AG08395 (cell line): ENCODE results near the gene PROX2.
A peak's percentile ranks its signal among the peaks of the same experiment; 100 is the strongest.

ENCODE experiments used
- DNase-seq: peaks from one replicate; pipeline ENCODE4 v3.0.0; 2012; ENCODE audit warnings: mixed read lengths, low spot score

The PROX2 gene

DNA sequence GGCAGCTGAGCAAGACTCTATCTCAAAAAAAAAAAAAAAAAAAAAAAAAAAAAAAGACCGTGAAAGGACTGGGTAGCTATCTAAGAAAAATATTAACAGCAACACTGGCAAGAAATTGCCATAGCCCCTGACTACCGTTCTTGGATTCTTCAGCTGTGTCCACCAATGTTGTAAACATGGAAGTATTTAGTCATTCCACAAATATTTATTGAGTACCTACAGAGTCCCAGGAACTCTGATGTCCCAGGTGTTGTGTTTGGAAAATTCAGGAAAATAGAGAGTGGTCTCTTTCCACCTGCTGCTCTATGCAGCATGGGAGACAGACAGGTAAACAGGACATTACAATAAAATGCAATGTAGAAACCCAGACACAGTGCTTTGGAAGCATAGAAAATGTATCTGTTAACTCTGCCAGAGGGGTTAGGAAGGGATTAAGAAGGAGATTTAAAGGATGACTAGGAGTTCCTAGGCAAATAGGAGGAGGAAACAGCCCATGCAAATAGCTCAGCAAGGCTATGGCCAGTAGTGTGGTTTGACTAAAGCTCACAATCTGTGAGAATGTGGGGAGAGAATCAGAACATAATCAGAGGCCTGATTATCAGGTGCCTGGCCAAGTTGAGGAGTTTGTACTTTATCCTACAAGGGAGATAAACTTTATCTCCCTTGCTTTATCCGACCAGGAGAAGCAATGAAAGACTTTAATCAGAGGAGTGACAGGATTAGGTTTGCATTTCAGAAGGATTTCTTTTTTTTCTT lies 3.7 kb upstream of the PROX2 start:
- no peak for DNase-seq

DNA sequence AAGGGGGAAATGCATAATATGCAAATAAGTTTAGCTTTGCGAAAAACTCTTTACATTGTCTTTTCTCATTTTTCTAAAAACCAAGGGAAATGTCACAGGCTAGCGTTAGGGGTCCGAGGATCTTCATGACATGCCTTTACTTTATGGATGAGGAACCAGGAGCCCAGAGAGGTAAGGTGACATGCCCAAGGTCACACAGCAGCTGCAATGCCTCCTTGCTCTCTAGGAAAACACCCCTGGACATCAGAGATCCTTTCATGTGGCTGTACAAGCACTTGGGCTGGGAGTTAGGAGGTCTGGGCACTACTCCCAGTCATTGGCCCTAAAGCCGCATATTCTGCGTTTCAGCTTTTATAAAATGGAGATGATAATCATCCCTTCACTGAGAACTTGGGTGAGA lies 741 bp downstream of the PROX2 start:
- no peak for DNase-seq

DNA sequence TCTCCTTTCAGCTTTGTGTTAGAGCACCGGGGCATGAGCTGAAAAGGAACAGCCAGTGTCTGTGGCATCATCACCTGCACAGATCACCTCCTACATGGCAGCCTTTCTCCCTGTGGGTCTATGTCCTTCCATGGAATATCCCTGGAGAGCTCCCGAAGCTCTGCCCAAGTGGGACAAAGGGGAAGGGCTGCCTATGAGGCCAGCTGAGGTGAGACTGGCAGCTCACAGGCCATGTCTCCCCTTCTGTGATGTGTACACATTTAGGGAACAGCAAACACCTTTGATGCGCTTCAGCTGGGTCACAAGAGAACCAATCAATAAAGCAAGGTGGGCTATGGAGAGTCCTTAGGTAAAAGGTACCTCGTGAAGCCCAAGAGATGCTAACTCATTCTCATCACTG lies 4.1 kb downstream of the PROX2 start:
- DNase-seq = no peak

DNA sequence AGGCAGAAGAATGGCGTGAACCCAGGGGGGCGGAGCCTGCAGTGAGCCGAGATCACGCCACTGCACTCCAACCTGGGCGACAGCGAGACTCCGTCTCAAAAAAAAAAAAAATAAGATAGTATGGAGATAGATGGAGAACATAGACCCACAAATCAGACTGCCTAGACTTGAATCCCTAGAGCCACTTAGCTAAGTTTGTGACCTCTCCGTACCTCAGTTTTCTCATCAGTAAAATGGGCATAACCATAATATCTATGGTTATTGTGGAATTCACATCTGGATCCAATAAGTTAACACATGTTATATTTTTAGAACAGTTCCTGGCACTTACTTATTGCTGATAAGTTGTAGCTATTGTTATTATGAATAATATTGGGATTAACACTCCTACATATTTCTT lies 7.2 kb downstream of the PROX2 start:
- DNase-seq = no peak

DNA sequence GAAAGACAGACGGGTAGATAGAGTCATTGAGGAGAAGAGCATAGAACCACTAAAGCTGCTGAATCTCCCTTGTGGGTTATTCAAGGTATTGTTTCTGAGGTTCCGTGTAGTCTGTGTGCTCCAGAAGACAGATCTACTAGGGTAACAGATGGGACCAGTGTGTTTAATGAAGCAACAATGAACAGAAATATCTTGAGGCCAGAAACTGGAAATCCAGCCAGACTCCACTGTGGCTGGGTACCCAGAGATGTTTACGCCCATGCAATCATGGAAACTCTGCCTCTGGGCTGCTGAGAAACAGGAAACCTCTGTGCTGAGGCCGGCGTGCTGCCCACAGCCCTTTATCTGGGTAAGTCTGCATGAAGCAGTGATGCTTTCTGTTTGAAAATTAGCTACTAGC lies 8.3 kb downstream of the PROX2 start:
- DNase-seq = peak; percentile 85

DNA sequence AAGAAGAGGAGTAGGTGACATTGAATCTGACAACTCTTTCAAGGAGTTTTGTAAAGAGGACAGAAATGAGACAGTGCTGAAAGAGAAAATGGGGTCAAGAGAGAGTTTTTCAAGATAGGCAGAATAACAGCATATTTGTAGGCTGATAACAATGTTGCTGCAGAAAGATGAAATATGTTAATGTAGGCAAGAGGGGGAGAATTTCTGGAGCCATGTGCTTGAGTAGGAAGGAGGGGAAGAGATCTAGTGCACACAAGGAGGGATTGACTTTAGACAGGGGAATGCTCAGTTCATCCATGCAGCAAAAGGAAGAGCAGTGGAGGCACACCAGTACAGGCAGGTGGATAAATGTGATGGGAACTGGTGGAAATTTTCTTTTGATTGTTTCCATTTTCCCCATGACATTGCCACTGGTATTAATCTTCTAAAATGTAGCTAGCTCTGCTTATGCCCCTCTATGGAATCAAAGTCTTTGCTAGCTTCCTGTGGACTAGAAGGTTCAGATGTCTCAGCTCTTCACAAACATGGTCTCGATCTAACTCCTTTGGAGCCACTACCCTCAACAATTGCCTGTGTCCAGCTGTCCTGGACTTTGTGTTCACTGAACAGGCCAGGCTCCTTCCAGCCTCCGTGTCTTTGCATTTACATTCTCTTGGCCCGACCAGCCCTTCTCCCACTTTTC lies 9.1 kb downstream of the PROX2 start:
- DNase-seq = no peak

DNA sequence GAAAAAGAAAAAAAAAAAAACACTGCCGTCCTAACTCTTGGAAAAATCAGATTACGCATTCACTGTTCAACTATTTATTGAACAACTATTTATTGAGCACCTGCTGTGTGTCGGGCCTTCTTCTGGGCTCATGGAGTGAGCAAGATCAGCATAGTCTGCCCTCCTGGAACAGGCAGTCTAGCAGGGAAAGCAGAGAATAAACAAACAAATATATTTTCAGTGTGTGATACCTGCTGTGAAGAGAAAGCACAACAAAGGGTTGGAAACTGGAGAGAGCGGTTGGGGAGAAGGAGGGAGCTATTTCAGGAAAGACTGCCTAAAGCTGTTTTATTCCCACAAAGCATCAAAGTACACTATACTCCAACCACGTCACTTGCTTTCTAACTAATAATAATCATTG lies 10.8 kb downstream of the PROX2 start:
- DNase-seq = no peak

DNA sequence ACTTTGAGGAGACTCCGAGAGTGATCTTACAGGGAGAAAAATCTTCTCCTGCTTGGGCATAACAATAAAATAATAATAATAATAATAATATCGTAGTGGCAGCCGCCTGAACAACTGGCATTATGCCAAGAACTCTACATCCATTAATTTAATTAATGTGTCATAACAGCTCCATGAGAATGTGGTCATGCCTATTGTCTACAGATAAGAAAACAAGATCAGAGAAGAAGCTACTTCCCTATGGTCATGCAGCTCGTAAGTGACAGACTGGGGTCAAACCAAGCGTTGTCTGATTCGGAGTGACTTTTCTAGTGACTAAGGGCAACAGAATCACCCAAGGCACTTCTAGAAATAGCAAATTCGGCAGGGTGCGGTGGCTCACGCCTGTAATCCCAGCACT lies 11.7 kb downstream of the PROX2 start:
- DNase-seq = no peak

DNA sequence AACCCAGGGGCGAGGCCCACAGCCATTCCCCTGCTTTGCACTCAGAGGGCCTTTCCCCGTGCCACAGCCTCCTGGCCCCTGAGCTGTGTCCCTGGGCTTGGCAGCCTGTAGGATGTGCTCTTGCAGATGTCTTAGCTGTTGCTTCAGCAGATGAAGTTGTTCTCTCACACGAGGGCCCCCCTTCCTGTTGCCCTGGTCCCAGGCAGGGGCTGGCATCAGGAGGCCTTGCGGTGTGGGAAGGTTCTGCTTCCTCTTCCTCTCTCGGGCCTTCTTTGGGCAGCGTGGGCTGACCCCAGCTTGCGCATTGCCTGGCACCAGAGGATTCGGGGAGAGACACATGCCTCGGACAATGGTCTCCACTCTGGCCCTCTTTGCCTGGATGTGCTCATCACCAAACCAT lies 12.7 kb downstream of the PROX2 start:
- DNase-seq = no peak

DNA sequence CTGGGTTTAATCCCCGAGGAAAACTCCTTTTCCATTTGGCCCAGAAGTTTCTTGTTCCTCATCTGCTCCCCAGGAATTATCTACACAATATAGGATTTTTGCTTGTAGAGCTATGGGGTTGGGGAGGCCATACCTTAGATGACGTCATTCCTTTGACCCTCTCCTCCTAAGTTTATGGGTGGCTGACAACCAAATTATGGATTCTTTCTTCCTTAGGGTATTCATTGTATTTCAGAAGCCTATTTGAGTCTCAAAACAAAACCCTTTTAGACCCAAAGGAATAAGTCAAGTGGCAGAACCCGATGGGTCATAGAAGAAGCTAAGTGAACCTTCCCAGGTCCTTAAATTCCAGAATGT lies 14.2 kb downstream of the PROX2 start:
- DNase-seq = no peak

DNA sequence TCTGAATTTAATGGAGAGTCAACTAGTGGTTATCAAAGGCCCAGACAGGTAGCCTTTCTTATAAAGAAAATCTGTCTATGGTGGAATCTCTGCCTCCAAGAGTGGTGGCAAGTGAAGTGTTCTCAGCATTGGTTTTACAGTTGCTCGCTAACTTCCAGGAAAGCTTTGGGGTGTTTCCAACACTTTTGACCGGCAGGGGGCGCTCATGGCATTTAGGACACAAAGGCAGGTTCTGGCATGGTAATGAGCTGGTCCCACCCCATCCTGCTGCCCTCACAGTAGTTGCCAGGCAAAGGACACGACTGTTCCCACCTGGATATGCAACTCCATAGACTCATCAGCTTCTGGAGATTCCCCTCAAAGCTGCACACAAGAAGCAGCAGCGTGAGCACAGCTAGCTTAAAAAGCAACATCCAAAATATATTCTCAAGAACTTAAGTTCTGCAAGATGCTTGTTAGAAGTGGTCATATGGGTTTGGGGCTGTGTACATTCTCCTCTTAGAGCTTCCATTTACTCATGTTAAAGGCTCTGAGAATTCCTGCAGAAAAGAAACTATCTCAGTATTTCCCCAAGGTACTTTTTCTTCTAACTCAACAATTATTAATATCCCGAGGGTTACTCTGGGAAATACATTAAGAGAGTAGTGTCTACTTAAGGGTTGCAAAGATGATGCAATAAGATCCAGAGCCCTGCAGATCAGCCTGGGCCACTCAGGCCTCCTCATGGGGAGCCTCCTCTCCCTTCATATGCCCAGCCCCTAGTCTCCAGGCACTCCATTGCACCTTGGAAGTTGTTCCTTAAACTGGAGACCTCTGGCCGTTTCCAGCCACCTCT lies 14.8 kb downstream of the PROX2 start:
- peak; percentile 84 for DNase-seq

DNA sequence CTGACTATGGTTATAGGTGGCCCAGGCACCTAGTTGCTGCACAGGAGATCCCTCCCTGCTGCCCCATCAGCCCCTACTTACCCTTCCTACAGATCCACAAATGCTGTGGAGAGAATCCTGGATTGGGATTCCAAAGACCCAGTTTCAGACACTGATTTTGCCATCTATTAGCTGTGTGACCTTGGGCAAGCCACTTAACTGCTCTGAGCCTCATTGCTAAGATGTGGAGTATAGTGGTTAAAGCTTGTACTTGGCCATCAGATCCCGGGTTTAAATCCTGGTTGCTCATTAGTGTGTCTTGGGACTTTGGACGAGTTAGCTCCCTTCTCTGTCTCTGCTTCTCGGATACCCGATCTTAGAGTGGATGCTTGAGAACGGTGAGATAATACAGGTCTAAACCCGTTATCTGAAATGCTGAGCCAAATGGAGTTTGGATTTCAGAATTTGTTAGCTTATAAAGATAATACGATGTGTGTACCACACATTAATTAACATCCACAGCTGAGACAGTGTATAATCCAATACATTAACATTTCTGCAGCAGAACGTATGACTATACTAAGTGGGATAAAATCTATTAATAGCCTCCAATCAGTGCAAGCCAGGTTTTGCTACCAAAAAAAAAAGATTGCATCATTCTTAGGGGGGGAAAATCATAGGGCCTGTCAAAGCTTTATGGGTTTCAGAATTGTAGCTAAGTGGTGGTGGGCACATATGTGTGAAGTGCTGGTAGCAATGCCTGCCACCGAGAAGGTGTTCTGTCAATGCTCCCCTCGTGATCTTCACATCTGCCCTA lies 16.0 kb downstream of the PROX2 start:
- no peak for DNase-seq

DNA sequence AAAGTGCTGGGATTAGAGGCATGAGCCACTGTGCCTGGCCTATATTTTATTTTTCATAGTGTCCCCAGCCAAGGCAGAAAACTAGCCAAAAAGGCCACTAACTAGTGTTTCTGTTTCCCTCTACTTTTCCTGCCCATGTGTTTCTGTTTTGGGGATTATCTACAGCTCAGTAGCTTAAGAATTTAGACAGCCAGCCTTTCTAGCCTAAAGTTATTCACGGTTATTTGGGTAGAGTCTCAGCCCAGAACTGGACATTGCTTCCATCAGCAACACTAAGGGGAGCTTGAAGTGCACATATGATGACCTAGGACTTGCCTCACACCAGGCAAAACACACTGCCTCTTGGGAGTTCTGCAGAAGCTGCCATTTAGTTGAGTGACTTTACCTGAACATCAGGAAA lies 17.9 kb downstream of the PROX2 start:
- DNase-seq = peak; percentile 64

DNA sequence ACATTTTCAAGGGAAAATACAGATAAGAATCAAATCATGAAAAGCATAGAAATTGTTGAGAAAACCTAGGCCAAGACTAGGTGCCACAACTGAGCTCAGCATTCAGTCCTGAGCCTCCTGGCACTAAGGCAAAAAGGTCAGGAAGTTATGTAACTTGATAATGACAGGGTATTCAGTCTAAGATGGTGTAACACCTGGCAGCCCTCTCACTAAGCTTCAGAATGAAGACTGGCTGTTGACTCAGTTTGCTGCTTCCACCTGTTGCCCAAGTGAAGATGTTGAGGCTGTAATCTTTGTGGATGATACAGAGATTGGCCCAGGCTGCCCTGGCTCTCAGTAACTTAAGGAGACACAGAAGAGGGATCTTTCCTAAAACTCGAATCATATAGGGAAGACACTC lies 19.6 kb downstream of the PROX2 start:
- DNase-seq = no peak

DNA sequence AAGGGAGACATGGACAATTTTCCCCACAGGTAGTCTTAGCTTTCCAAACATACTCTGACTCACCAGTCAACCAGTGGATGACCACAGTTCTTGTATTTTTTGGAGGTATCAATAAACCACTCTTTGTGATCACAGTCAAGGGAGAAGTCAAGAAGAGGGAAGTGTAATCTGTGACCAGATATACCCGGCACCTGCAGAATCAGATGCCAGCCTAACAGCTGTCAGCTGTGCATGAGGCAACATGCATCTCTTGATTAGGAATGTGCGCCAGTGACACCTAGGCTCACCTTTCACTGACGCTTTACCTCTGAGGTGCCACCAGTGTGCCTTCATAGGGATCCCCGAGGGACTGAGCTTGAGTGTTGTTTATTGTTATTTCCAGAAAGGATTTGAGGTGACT lies 20.0 kb downstream of the PROX2 start:
- DNase-seq = no peak

DNA sequence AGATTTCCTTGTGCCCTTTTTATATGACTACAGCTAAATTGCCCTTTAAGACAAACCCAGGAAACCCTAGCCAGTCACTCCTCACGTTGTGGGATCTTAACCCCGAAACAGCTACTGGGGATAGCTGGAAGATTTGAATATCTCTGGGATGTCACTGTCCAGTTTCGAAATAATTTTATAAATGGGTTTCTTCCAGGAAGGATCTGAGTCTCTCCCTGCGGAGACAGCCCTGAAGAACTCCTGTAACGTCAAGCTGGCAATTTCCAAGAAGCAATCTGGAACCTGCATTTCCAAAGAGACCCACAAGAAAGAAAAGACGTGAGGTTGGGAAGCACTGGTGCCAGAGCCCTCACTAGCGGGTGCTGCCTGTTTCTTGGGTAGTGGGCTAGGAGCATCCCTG lies 20.9 kb downstream of the PROX2 start:
- no peak for DNase-seq

DNA sequence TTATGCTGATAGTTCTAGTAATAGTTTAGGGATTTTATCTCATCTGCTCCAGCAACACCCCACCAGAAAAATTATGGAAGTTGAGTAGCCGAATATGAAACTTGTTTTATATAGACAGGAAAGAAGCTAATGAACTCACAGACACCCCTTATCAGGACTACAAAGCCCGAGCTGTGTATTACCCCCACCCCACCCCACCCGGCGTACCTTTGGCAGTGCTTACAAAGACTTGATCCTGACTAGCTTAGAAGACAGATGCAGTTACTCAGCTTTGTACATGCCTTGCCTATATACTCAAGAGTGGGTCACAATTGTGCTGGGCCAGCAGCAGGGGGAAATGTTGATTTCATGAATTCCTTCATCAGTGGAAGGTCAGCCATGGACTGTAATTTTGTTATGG lies 22.4 kb downstream of the PROX2 start:
- no peak for DNase-seq

DNA sequence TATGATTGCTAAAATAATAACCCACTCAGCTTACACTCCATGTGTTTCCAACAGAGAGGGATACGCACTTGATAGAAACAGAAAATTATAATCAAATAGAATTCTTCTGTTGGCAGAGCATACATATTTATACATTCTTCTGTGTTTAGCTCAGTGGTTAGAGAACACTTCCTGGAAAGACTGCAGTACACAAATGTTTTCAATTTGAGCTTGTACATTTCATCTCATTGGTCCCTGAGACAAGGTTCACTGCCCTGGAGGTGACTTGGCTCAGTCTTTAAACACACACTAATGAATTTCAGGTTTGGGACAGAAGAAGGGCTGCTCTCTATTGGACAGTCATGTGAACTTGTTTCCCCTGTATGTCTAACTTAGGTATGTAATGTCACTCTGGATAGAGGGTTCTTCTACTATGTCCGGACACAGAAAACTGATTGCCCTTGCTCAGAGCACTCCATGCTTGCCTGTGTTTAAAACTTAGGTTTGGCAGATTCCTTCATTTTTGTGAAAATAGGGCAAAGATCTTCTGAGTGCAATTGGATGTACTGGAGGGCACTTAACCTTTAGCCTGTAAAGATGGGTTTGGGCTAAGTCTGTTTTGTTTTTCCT lies 22.9 kb downstream of the PROX2 start:
- DNase-seq = peak; percentile 75

DNA sequence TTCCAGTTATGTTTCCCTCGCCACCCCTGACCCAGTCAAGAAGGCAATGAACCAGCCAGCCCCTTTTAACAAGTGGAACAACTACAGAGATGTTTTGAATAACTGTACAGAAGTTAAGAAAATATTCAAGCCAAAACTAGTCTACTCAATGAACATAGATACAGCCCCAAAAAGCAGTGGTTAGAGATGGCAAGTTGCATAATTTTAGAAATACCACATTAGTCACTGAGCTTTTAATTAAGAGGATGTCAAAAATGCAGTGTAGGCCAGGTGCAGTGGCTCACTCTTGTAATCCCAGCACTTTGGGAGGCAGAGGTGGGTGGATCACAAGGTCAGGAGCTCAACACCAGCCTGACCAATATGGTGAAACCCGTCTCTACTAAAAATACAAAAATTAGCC lies 27.2 kb downstream of the PROX2 start:
- DNase-seq = no peak

DNA sequence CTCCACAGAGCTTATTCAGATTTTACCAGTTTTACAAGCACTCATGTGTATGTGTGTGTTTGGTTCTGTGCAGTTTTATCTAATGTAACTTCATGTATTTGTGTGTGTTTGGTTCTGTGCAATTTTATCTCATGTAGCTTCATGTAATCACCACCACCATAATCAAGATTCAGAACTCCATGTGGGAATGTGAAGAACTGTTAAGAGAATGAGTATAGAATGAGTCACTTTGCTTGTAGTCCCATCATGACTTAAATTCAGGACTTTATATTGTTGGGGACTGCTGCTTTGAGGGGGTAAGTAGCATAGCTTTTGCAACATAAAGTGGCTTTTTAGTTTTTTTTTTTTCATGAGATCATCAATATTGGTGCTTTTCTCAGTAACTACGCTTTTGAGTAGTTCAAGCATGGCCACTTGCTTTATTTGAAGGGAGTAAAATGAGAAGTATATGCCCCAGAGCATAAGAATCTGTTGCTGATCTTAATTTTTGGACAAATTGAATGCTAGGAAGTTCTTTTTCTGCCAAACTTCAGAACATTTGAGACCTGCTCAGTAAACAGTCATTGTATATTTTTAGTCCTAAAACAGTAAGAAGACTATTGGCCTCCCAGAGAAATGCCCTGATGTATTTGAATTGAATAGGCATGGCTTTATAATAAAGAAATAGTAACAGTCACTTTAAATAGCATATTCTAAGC lies 28.8 kb downstream of the PROX2 start:
- peak; percentile 51 for DNase-seq

DNA sequence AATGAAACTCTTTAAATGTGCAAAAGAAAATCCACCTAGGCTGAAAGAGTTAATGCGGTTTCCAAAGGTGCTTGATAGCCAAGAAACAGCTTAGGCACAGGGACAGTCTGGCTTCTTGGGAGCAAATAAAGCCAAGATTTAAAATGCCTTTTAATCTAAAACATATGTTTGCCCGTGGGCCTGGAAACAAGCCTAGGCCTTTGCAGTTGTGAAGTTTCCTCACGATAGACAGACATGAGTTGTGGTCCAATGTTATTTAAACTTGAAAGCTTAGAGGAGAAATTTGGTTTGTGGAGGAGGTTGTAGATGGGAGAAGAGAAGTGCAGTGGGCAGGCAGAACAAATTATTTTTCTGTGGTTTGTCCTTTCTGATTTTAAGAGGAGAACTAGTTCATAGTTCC lies 29.8 kb downstream of the PROX2 start:
- DNase-seq = peak; percentile 62
